HEK293 (cell line): Measurements from ENCODE around the gene DZIP1.

Source experiments
- BCL6B ChIP-seq: fragments of 450-650 bp; formaldehyde crosslinking; IDR thresholded peaks from 2 replicates; pipeline ENCODE4 v1.5.1; 2017; ENCODE audit warnings: missing biosample characterization, missing genetic modification characterization
- CTCF ChIP-seq: fragments of 450-650 bp; formaldehyde crosslinking; IDR thresholded peaks from 2 replicates; pipeline ENCODE4 v1.5.1; 2016; ENCODE audit warnings: missing biosample characterization, missing genetic modification characterization
- FEZF1 ChIP-seq: fragments of 450-650 bp; formaldehyde crosslinking; IDR thresholded peaks from 2 replicates; pipeline ENCODE4 v1.5.1; 2016; ENCODE audit warnings: missing biosample characterization, missing genetic modification characterization
- IKZF3 ChIP-seq: fragments of 450-650 bp; IDR thresholded peaks from 2 replicates; pipeline ENCODE4 v1.5.0; 2018; ENCODE audit warnings: missing biosample characterization, mild to moderate bottlenecking, missing genetic modification characterization, moderate library complexity
- ZBTB20 ChIP-seq: fragments of 450-650 bp; formaldehyde crosslinking; IDR thresholded peaks from 2 replicates; pipeline ENCODE4 v1.5.1; 2016; ENCODE audit warnings: missing biosample characterization, missing genetic modification characterization
- ZNF416 ChIP-seq: fragments of 450-650 bp; formaldehyde crosslinking; IDR thresholded peaks from 2 replicates; pipeline ENCODE4 v1.5.1; 2016; ENCODE audit warnings: missing biosample characterization, missing genetic modification characterization
- ZNF785 ChIP-seq: fragments of 450-650 bp; formaldehyde crosslinking; IDR thresholded peaks from 2 replicates; pipeline ENCODE4 v1.5.1; 2016; ENCODE audit warnings: missing biosample characterization, missing genetic modification characterization

GRCh38 chr13:95659500-95659899 is 15.0 kb upstream of the DZIP1 start:
- no peak for TF ChIP-seq CTCF (tag by site-specific recombination)
- TF ChIP-seq BCL6B (tag by site-specific recombination), result no peak
- no peak for TF ChIP-seq IKZF3 (tag by site-specific recombination)
- TF ChIP-seq FEZF1 (tag by site-specific recombination), result no peak
- TF ChIP-seq ZBTB20 (tag by site-specific recombination), result no peak
- TF ChIP-seq ZNF785 (tag by site-specific recombination), result no peak
- no peak for TF ChIP-seq ZNF416 (tag by site-specific recombination)
